ENCODE results near the gene COA6. TPM values are rescaled to one million over a fixed set of nuclear protein-coding genes. Genes with fewer than 3 reads are reported as not detected.

The COA6 gene
- total and polyA plus RNA-seq, 12 donors: 22.9 to 84.7 (median 35.6) TPM

- intact Hi-C loops (cut with DNase I): no loop called here
- Histone ChIP-seq H3K27me3 (no peaks in the 10 kb centered on the region), H3K9me3 (replicated peaks in 1 of 3) (no peaks in the 10 kb centered on the region), H3K4me3 (no peak overlapping the region), H3K36me3 (replicated peaks in 1 of 2) (no peaks in the 10 kb centered on the region), H3K27ac (no peak overlapping the region), H3K4me1 (replicated peaks in 1 of 2) (peaks cover 6 to 7% of the 10 kb centered on the region in 2 donors)
- TF ChIP-seq, protein P1, sequence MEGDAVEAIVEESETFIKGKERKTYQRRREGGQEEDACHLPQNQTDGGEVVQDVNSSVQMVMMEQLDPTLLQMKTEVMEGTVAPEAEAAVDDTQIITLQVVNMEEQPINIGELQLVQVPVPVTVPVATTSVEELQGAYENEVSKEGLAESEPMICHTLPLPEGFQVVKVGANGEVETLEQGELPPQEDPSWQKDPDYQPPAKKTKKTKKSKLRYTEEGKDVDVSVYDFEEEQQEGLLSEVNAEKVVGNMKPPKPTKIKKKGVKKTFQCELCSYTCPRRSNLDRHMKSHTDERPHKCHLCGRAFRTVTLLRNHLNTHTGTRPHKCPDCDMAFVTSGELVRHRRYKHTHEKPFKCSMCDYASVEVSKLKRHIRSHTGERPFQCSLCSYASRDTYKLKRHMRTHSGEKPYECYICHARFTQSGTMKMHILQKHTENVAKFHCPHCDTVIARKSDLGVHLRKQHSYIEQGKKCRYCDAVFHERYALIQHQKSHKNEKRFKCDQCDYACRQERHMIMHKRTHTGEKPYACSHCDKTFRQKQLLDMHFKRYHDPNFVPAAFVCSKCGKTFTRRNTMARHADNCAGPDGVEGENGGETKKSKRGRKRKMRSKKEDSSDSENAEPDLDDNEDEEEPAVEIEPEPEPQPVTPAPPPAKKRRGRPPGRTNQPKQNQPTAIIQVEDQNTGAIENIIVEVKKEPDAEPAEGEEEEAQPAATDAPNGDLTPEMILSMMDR (IDR thresholded peaks at IDR 0.05): no peak
- TF ChIP-seq POLR2A (IDR thresholded peaks at IDR 0.05): no peak
- DNase-seq: no peak
- WGBS, 4 donors: 73 to 80% (median 76%) methylated on average over 12 of the region's 12 CpGs
Observed at GRCh38 chr1:234368320-234369032, 4.8 kb upstream of the COA6 start.

- no peak for TF ChIP-seq POLR2A (IDR thresholded peaks at IDR 0.05)
- TF ChIP-seq, protein P1 (IDR thresholded peaks at IDR 0.05): no peak
- Histone ChIP-seq H3K9me3 (replicated peaks in 1 of 3) (no peaks in the 10 kb centered on the region), H3K36me3 (replicated peaks in 1 of 2) (no peaks in the 10 kb centered on the region), H3K27me3 (no peaks in the 10 kb centered on the region), H3K27ac (no peak overlapping the region), H3K4me1 (replicated peaks in 1 of 2) (peaks cover 6 to 10% of the 10 kb centered on the region in 2 donors), H3K4me3 (no peak overlapping the region)
- WGBS, 4 donors: 78 to 87% (median 81%) methylated on average over 3 of the region's 3 CpGs
- DNase-seq: no peak
- intact Hi-C loops (cut with DNase I): no loop called here
Observed at GRCh38 chr1:234369033-234369430, 4.2 kb upstream of the COA6 start.

DNA sequence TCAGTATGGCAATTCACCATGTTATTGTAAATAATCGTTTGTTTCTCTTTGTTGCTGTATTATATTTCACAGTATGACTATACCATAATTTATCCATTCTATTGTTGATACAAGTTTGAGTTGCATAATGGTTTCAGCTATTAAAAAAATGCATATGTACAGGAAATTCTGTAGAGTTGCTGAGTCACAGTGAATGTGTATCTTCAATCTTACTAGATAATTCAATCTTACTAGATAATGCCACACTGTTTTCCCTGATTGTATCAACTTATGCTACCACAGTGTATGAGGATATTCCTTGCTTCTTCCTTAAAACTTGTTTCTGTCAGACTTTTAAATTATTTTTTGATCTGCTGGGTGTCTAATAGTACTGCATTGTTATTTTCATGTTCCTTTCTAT lies 3.5 kb upstream of the COA6 start:
- TF ChIP-seq, protein P1 (IDR thresholded peaks at IDR 0.05): no peak
- no peak for TF ChIP-seq POLR2A (IDR thresholded peaks at IDR 0.05)
- intact Hi-C loops (cut with DNase I): no loop called here
- Histone ChIP-seq H3K4me1 (replicated peaks in 1 of 2) (peaks cover 13 to 17% of the 10 kb centered on the region in 2 donors), H3K9me3 (replicated peaks in 1 of 3) (no peaks in the 10 kb centered on the region), H3K4me3 (no peak overlapping the region), H3K27ac (no peak overlapping the region), H3K27me3 (no peaks in the 10 kb centered on the region), H3K36me3 (replicated peaks in 1 of 2) (no peaks in the 10 kb centered on the region)
- DNase-seq: no peak
- 70 to 82% (median 76%) methylated on average over 1 of the region's 1 CpG for WGBS, 4 donors

GRCh38 chr1:234371414-234371813 lies 1.8 kb upstream of the COA6 start:
- intact Hi-C loops (cut with DNase I): no loop called here
- peaks cover 13 to 18% of the 10 kb centered on the region in 2 donors for H3K4me1 ChIP-seq (replicated peaks in 1 of 2)
- WGBS, 4 donors: 69 to 88% (median 72%) methylated on average over 2 of the region's 2 CpGs

More at GRCh38 chr1:234371414-234371813, 1.8 kb upstream of the COA6 start:
- H3K36me3 ChIP-seq (replicated peaks in 1 of 2): no peaks in the 10 kb centered on the region
- no peak overlapping the region for H3K4me3 ChIP-seq
- DNase-seq: no peak
- H3K27me3 ChIP-seq: no peaks in the 10 kb centered on the region
- TF ChIP-seq POLR2A (IDR thresholded peaks at IDR 0.05): no peak
- TF ChIP-seq, protein P1 (IDR thresholded peaks at IDR 0.05): no peak
- no peak overlapping the region for H3K27ac ChIP-seq
- no peaks in the 10 kb centered on the region for H3K9me3 ChIP-seq (replicated peaks in 1 of 3)

Data from adrenal gland (tissue), 12 donors.